OCI-LY1 (cell line): ENCODE data around the gene FMOD.

Experiments used
- CTCF ChIP-seq: fragments of 200-600 bp; sonication (generic), shearing (Covaris generic); IDR thresholded peaks from 2 replicates; pipeline ENCODE4 v1.5.1; 2017; ENCODE audit warnings: mild to moderate bottlenecking, antibody characterized with exemption, low read length, moderate library complexity, mixed read lengths
- EZH2 ChIP-seq: fragments of 200-600 bp; sonication (generic), shearing (Covaris generic); IDR thresholded peaks from 2 replicates; pipeline ENCODE4 v1.8.0; 2017; ENCODE audit warnings: borderline replicate concordance, mixed run types, mild to moderate bottlenecking, antibody characterized with exemption, low read length, moderate library complexity, mixed read lengths

GRCh38 chr1:203335503-203335902 is 15.4 kb downstream of the FMOD start:
- TF ChIP-seq CTCF (no peak), EZH2 (no peak)
